ENCODE measurements around the gene WSB2. TPM values are rescaled to one million over a fixed set of nuclear protein-coding genes. Genes with fewer than 3 reads are reported as not detected.

The WSB2 gene
- total and polyA plus RNA-seq, 12 donors: 50.0 to 201 (median 106) TPM

DNA sequence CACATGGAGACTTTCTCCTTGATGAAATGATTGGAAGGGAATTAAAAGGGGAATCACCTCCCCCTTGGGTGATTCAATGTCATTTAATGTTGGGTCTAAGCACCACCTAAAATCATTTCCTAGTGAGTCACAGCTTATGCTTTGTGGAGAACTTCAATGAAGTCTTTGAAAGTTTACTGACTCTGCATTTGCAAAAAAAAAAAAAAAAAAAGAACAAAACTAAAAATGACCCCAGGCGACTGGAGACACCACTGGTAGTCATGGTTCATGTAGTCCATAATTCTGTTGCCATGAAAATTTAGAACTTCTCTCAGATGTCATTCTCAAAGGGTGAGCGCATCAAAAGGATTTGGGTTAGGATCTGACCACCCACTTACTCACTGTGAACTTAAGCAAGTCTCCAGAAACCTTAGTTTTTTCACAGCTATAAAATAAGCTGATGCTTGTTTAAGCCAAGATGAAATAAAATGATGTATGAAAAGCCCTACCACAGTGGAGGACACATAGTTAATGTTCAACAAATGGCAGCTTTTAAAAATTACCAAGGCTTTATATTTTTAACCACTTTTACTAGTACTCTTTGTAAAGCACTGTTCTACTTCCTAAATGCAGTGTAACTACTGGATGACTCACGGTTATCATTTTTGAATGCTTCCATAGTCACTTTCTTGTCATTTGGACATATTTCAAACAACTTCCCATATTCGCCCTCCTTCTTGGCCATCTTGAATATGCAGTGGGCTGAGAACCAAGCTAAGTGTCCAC lies 74.1 kb downstream of the WSB2 start:
- H3K4me1 ChIP-seq (replicated peaks in 1 of 2): no peaks in the 10 kb centered on the region
- H3K4me3 ChIP-seq: no peak overlapping the region
- H3K27me3 ChIP-seq: no peaks in the 10 kb centered on the region
- WGBS, 4 donors: 67 to 76% (median 71%) methylated on average over 4 of the region's 4 CpGs
- intact Hi-C loops (cut with DNase I): no loop called here
- no peak for DNase-seq
- no peaks in the 10 kb centered on the region for H3K9me3 ChIP-seq (replicated peaks in 1 of 3)
- TF ChIP-seq, protein P1, sequence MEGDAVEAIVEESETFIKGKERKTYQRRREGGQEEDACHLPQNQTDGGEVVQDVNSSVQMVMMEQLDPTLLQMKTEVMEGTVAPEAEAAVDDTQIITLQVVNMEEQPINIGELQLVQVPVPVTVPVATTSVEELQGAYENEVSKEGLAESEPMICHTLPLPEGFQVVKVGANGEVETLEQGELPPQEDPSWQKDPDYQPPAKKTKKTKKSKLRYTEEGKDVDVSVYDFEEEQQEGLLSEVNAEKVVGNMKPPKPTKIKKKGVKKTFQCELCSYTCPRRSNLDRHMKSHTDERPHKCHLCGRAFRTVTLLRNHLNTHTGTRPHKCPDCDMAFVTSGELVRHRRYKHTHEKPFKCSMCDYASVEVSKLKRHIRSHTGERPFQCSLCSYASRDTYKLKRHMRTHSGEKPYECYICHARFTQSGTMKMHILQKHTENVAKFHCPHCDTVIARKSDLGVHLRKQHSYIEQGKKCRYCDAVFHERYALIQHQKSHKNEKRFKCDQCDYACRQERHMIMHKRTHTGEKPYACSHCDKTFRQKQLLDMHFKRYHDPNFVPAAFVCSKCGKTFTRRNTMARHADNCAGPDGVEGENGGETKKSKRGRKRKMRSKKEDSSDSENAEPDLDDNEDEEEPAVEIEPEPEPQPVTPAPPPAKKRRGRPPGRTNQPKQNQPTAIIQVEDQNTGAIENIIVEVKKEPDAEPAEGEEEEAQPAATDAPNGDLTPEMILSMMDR (IDR thresholded peaks at IDR 0.05): no peak
- TF ChIP-seq POLR2A (IDR thresholded peaks at IDR 0.05): no peak
- H3K36me3 ChIP-seq (replicated peaks in 1 of 2): no peaks in the 10 kb centered on the region
- no peak overlapping the region for H3K27ac ChIP-seq

GRCh38 chr12:117985182-117985581 lies 75.8 kb downstream of the WSB2 start:
- no peaks in the 10 kb centered on the region for H3K4me1 ChIP-seq (replicated peaks in 1 of 2)
- no peak for TF ChIP-seq POLR2A (IDR thresholded peaks at IDR 0.05)
- TF ChIP-seq, protein P1 (IDR thresholded peaks at IDR 0.05): no peak
- H3K9me3 ChIP-seq (replicated peaks in 1 of 3): no peaks in the 10 kb centered on the region
- no peak overlapping the region for H3K27ac ChIP-seq
- 76 to 86% (median 79%) methylated on average over 2 of the region's 2 CpGs for WGBS, 4 donors
- no peak overlapping the region for H3K4me3 ChIP-seq
- intact Hi-C loops (cut with DNase I): no loop called here
- no peak for DNase-seq
- no peaks in the 10 kb centered on the region for H3K36me3 ChIP-seq (replicated peaks in 1 of 2)
- H3K27me3 ChIP-seq: no peaks in the 10 kb centered on the region

Small RNA genes lying within 50 kb of the gene (small RNA-seq; reads per million reads assigned to genes)
- gene AC131159.1: 0 reads per million in 2 donors

Other genes starting within 250 kb of the WSB2 start
- gene KSR2, start 92.2 kb downstream of the WSB2 start, total RNA-seq: 1 to 10 TPM in 2 of 9 donors, under 1 TPM in 4, not detected in 3; 0.03 to 2.7 (median 0.56) TPM
- gene KSR2, start 92.2 kb downstream of the WSB2 start, polyA plus RNA-seq: 1 to 10 TPM in 2 of 3 donors, under 1 TPM in 1; 0.20 to 1.4 (median 1.4) TPM
- gene RFC5, start 44.5 kb downstream of the WSB2 start, total RNA-seq: 10 to 100 TPM in 4 of 9 donors, 1 to 10 TPM in 5; 5.8 to 28.0 (median 9.4) TPM
- 1 to 10 TPM; 6.6 to 8.6 (median 7.8) TPM for gene RFC5, start 44.5 kb downstream of the WSB2 start, polyA plus RNA-seq
- 10 to 100 TPM; 22.6 to 87.6 (median 63.5) TPM for gene VSIG10, start 42.8 kb upstream of the WSB2 start, total RNA-seq
- 10 to 100 TPM; 28.6 to 46.3 (median 31.8) TPM for gene VSIG10, start 42.8 kb upstream of the WSB2 start, polyA plus RNA-seq
- gene PEBP1, start 74.9 kb upstream of the WSB2 start, total RNA-seq: 1,000 to 10,000 TPM; 1,179 to 3,690 (median 2,563) TPM
- gene PEBP1, start 74.9 kb upstream of the WSB2 start, polyA plus RNA-seq: 1,000 to 10,000 TPM; 1,847 to 2,719 (median 2,102) TPM